Stimulated activated CD4-positive, alpha-beta T cell treated with anti-CD3 and anti-CD28 coated beads, Interleukin-1b, Interleukin-23, amount 100 ng/mL, for 4 hours (primary cell): Measurements from ENCODE around the gene CNEP1R1.

Experiments
- DNase-seq, 2 donors: peaks; one replicate each; pipeline ENCODE4 v3.0.0-alpha.2; 2020; ENCODE audit warnings: low read depth in 2 of 2

CNEP1R1 gene

GRCh38 chr16:50017553-50017952 lies 7.5 kb upstream of the CNEP1R1 start:
- no peak for DNase-seq

GRCh38 chr16:50021544-50021943 lies 3.5 kb upstream of the CNEP1R1 start:
- DNase-seq = no peak

- DNase-seq = no peak
Observed at GRCh38 chr16:50023641-50024040, 1.4 kb upstream of the CNEP1R1 start.

GRCh38 chr16:50024207-50024606 lies 818 bp upstream of the CNEP1R1 start:
- peak in 1 of 2 donors; percentile 3 for DNase-seq

- no peak for DNase-seq
Observed at GRCh38 chr16:50025537-50025931, 509 bp downstream of the CNEP1R1 start.

- DNase-seq = no peak
Observed at GRCh38 chr16:50027829-50028228, 2.8 kb downstream of the CNEP1R1 start.

GRCh38 chr16:50035468-50035992 lies 10.5 kb downstream of the CNEP1R1 start:
- no peak for DNase-seq

- DNase-seq = no peak
Observed at GRCh38 chr16:50036426-50036825, 11.4 kb downstream of the CNEP1R1 start.

- DNase-seq = no peak
Observed at GRCh38 chr16:50037662-50038220, 12.7 kb downstream of the CNEP1R1 start.

GRCh38 chr16:50038286-50038685 lies 13.3 kb downstream of the CNEP1R1 start:
- DNase-seq = no peak

GRCh38 chr16:50038756-50039529 lies 13.9 kb downstream of the CNEP1R1 start:
- no peak for DNase-seq

- no peak for DNase-seq
Observed at GRCh38 chr16:50040018-50040417, 15.0 kb downstream of the CNEP1R1 start.

GRCh38 chr16:50040710-50041109 lies 15.7 kb downstream of the CNEP1R1 start:
- DNase-seq = no peak

GRCh38 chr16:50043358-50043757 lies 18.3 kb downstream of the CNEP1R1 start:
- DNase-seq = no peak

GRCh38 chr16:50045412-50045811 lies 20.4 kb downstream of the CNEP1R1 start:
- no peak for DNase-seq

- no peak for DNase-seq
Observed at GRCh38 chr16:50046853-50047252, 21.8 kb downstream of the CNEP1R1 start.

- no peak for DNase-seq
Observed at GRCh38 chr16:50047864-50048263, 22.8 kb downstream of the CNEP1R1 start.

GRCh38 chr16:50050802-50051201 lies 25.8 kb downstream of the CNEP1R1 start:
- no peak for DNase-seq

- DNase-seq = no peak
Observed at GRCh38 chr16:50056226-50056625, 31.2 kb downstream of the CNEP1R1 start.

- DNase-seq = no peak
Observed at GRCh38 chr16:50058091-50058771, 33.2 kb downstream of the CNEP1R1 start.

- no peak for DNase-seq
Observed at GRCh38 chr16:50059111-50059510, 34.1 kb downstream of the CNEP1R1 start.

GRCh38 chr16:50059669-50060068 lies 34.6 kb downstream of the CNEP1R1 start:
- no peak for DNase-seq

GRCh38 chr16:50061326-50061725 lies 36.3 kb downstream of the CNEP1R1 start:
- DNase-seq = no peak
